ENCODE measurements around the gene POLR2L.

- no peak for TF ChIP-seq CTCF (IDR thresholded peaks at IDR 0.05 in 8 of 11, conservative IDR thresholded peaks at IDR 0.05 in 3 of 11)
- no peak for TF ChIP-seq POLR2A (IDR thresholded peaks at IDR 0.05)
Observed at GRCh38 chr11:856397-856796, 14.1 kb upstream of the POLR2L start.

All from spleen (tissue), 7 donors.